Measurements from ENCODE around the gene MAP3K12.

DNA sequence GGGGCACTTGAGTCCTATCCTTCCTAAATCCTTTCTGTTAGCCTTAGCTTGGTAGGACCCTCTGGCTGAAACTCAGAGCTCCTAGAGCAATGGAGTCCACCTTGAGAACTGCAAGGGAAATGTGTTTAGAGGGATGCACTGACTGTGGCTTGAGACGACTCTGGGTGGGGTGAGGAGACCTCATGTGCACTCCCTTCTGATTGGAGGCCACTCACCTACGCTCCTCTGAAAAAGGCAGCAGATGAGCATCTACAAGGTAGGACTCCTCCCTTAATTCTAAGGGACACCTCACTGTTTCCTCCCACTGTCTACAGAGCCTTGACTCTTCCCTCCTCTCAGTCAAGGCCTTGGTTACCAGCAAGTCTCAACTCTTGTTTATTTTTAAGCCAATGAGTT lies 1.0 kb downstream of the MAP3K12 start:
- TF ChIP-seq, protein P1, sequence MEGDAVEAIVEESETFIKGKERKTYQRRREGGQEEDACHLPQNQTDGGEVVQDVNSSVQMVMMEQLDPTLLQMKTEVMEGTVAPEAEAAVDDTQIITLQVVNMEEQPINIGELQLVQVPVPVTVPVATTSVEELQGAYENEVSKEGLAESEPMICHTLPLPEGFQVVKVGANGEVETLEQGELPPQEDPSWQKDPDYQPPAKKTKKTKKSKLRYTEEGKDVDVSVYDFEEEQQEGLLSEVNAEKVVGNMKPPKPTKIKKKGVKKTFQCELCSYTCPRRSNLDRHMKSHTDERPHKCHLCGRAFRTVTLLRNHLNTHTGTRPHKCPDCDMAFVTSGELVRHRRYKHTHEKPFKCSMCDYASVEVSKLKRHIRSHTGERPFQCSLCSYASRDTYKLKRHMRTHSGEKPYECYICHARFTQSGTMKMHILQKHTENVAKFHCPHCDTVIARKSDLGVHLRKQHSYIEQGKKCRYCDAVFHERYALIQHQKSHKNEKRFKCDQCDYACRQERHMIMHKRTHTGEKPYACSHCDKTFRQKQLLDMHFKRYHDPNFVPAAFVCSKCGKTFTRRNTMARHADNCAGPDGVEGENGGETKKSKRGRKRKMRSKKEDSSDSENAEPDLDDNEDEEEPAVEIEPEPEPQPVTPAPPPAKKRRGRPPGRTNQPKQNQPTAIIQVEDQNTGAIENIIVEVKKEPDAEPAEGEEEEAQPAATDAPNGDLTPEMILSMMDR (conservative IDR thresholded peaks at IDR 0.05; ENCODE audit: low read length), result no peak
- TF ChIP-seq EZH2phosphoT487 (IDR thresholded peaks at IDR 0.05; ENCODE audit: borderline replicate concordance, low read depth, low read length), result no peak
